Endodermal cell (in vitro differentiated cells): ENCODE measurements around the gene ARHGEF37. TPM values are rescaled to one million over a fixed set of nuclear protein-coding genes. Genes with fewer than 3 reads are reported as not detected.

Experiments
- DNase-seq: peaks from one replicate; pipeline ENCODE4 v3.0.0-alpha.2; 2017
- H3K27ac ChIP-seq: 2 replicates; pipeline ENCODE4 v1.5.1; 2013; ENCODE audit warnings: mild to moderate bottlenecking, low read depth, low read length, moderate library complexity
- H3K27me3 ChIP-seq: 2 replicates; pipeline ENCODE4 v1.6.1; 2013; ENCODE audit warnings: mild to moderate bottlenecking, low read length, moderate library complexity; ENCODE audit not compliant: insufficient read depth, control insufficient read depth, poor library complexity, severe bottlenecking
- H3K36me3 ChIP-seq: 2 replicates; pipeline ENCODE4 v1.7.0; 2013; ENCODE audit warnings: mild to moderate bottlenecking, low read length, moderate library complexity; ENCODE audit not compliant: control insufficient read depth, insufficient read depth
- H3K4me1 ChIP-seq: one replicate; pipeline ENCODE4 v1.7.0; 2013; ENCODE audit warnings: low read length; ENCODE audit not compliant: control insufficient read depth, insufficient read depth
- H3K4me3 ChIP-seq: 2 replicates; pipeline ENCODE4 v1.5.1; 2013; ENCODE audit warnings: mild to moderate bottlenecking, low read length, moderate library complexity
- H3K9ac ChIP-seq: 2 replicates; pipeline ENCODE4 v1.6.1; 2013; ENCODE audit warnings: mild to moderate bottlenecking, low read length, moderate library complexity; ENCODE audit not compliant: poor library complexity, severe bottlenecking; ENCODE audit errors: extremely low read depth
- H3K9me3 ChIP-seq: 2 replicates; pipeline ENCODE4 v1.6.1; 2013; ENCODE audit warnings: mild to moderate bottlenecking, low read length, moderate library complexity; ENCODE audit not compliant: control insufficient read depth
- H3K27ac Mint-ChIP-seq: 2 replicates; pipeline ENCODE4 v1.8.0; 2020; ENCODE audit warnings: mixed read lengths
- H3K27me3 Mint-ChIP-seq: 2 replicates; pipeline ENCODE4 v1.8.0; 2021; ENCODE audit warnings: mild to moderate bottlenecking, mixed read lengths; ENCODE audit not compliant: insufficient read depth
- H3K36me3 Mint-ChIP-seq: 2 replicates; pipeline ENCODE4 v1.8.0; 2020; ENCODE audit warnings: low read depth, mixed read lengths
- H3K4me1 Mint-ChIP-seq: 2 replicates; pipeline ENCODE4 v1.8.0; 2020; ENCODE audit warnings: mixed read lengths
- H3K4me3 Mint-ChIP-seq: 2 replicates; pipeline ENCODE4 v1.8.0; 2020; ENCODE audit warnings: mild to moderate bottlenecking, moderate library complexity, mixed read lengths
- H3K9me3 Mint-ChIP-seq: 2 replicates; pipeline ENCODE4 v1.8.0; 2020; ENCODE audit warnings: mild to moderate bottlenecking, mixed read lengths
- WGBS, 2 experiments: methylation state at CpG; one replicate each; pipeline versions ENCODE4 v1.1.5 to v1.1.7; 2013; ENCODE audit warnings: missing lambda C conversion rate in 2 of 2, mixed read lengths in 1 of 2; ENCODE audit not compliant: insufficient coverage in 1 of 2, insufficient read length in 1 of 2; 5-methylcytosine and 5-hydroxymethylcytosine counted together
- total RNA-seq, 2 donors: library from RNA; stranded (reverse); fragmentation: NEBNext Ultra II Directional in 1 of 2; extraction: Animal tissue kit (Norgen Biotek cat#: 25700) in 1 of 2; gene quantifications; 2 replicates in 1 of 2; 3 replicates in 1 of 2; pipeline ENCODE4 v1.2.1, GENCODE V29; 2021
- TF ChIP-seq, protein P1 (sequence below): fragments of 200-600 bp; sonication (generic); conservative IDR thresholded peaks from 2 replicates; pipeline ENCODE4 v1.5.0; 2021; ENCODE audit warnings: antibody characterized with exemption, mild to moderate bottlenecking

The ARHGEF37 gene
- total RNA-seq, 2 donors from 2014 or later = 0.57 to 0.93 TPM

DNA sequence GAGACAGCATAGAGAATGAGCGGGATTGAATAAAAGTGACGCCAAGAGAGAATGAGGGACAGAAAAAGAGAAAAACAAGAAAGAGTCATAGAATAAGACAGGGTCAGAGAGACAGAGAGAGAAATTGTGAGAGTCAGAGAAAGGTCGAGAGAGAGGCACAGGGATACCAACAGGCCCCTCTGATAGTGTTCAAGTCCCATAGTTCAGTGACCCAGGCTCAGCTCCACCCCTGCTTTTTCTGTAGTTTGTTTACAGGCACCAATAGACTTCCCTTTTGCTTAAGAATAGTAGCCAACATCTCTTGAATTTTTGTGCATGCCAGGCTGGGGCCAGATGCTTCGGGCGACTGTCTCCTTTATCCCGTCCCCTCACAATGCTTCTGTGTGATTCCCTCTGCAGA lies 62.5 kb downstream of the ARHGEF37 start:
- Mint-ChIP-seq H3K4me3 (no peak overlapping the region), H3K4me1 (no peaks in the 10 kb centered on the region), H3K36me3 (no peaks in the 10 kb centered on the region), H3K9me3 (no peaks in the 10 kb centered on the region), H3K27me3 (no peaks in the 10 kb centered on the region), H3K27ac (no peak overlapping the region)
- no peaks in the 10 kb centered on the region for H3K27me3 ChIP-seq
- no peaks in the 10 kb centered on the region for H3K36me3 ChIP-seq
- H3K4me3 ChIP-seq = no peak overlapping the region
- no peak overlapping the region for H3K9ac ChIP-seq
- WGBS, 2 experiments = 91 to 94% methylated on average over 3 to 6 of the region's 6 CpGs
- no peaks in the 10 kb centered on the region for H3K4me1 ChIP-seq
- H3K9me3 ChIP-seq = no peaks in the 10 kb centered on the region
- TF ChIP-seq, protein P1, sequence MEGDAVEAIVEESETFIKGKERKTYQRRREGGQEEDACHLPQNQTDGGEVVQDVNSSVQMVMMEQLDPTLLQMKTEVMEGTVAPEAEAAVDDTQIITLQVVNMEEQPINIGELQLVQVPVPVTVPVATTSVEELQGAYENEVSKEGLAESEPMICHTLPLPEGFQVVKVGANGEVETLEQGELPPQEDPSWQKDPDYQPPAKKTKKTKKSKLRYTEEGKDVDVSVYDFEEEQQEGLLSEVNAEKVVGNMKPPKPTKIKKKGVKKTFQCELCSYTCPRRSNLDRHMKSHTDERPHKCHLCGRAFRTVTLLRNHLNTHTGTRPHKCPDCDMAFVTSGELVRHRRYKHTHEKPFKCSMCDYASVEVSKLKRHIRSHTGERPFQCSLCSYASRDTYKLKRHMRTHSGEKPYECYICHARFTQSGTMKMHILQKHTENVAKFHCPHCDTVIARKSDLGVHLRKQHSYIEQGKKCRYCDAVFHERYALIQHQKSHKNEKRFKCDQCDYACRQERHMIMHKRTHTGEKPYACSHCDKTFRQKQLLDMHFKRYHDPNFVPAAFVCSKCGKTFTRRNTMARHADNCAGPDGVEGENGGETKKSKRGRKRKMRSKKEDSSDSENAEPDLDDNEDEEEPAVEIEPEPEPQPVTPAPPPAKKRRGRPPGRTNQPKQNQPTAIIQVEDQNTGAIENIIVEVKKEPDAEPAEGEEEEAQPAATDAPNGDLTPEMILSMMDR = no peak
- no peak for DNase-seq
- H3K27ac ChIP-seq = no peak overlapping the region

GRCh38 chr5:149644629-149645028 lies 63.3 kb downstream of the ARHGEF37 start:
- Mint-ChIP-seq H3K36me3 (no peaks in the 10 kb centered on the region), H3K4me1 (no peaks in the 10 kb centered on the region), H3K4me3 (no peak overlapping the region), H3K9me3 (no peaks in the 10 kb centered on the region), H3K27ac (no peak overlapping the region), H3K27me3 (no peaks in the 10 kb centered on the region)
- DNase-seq = no peak
- Histone ChIP-seq H3K27me3 (no peaks in the 10 kb centered on the region), H3K4me3 (no peak overlapping the region), H3K4me1 (no peaks in the 10 kb centered on the region), H3K9ac (no peak overlapping the region), H3K36me3 (no peaks in the 10 kb centered on the region), H3K9me3 (no peaks in the 10 kb centered on the region), H3K27ac (no peak overlapping the region)
- TF ChIP-seq, protein P1 = no peak
- 86 to 92% methylated on average over 1 to 3 of the region's 4 CpGs for WGBS, 2 experiments

DNA sequence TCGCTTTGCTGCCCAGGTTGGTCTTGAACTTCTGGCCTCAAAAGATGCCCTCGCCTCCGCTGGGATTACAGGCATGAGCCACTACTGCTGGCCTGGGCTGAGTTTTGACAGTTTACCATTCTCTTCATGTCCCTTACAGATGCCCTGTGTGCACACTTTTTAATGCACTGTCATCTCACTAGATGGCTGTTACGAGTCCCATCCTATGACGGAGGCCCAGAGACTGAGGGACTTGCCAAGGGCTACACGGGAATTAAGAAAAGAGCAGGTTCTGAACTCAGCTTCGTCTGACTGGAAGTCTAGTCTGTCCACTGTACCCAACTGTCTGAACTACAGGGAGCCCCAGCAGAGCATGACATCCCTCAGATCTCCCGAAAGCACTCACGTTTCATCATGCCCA lies 63.9 kb downstream of the ARHGEF37 start:
- Mint-ChIP-seq H3K27me3 (no peaks in the 10 kb centered on the region), H3K27ac (no peak overlapping the region), H3K4me3 (no peak overlapping the region), H3K4me1 (no peaks in the 10 kb centered on the region), H3K36me3 (no peaks in the 10 kb centered on the region), H3K9me3 (no peaks in the 10 kb centered on the region)
- Histone ChIP-seq H3K27ac (no peak overlapping the region), H3K27me3 (no peaks in the 10 kb centered on the region), H3K4me1 (no peaks in the 10 kb centered on the region), H3K4me3 (no peak overlapping the region), H3K36me3 (no peaks in the 10 kb centered on the region), H3K9ac (no peak overlapping the region), H3K9me3 (no peaks in the 10 kb centered on the region)
- WGBS, 2 experiments = 90% methylated on average over 8 to 9 of the region's 9 CpGs
- TF ChIP-seq, protein P1 = no peak
- DNase-seq = peak; percentile 36
